ENCODE data around the gene SLC35D1. TPM values are rescaled to one million over a fixed set of nuclear protein-coding genes. Genes with fewer than 3 reads are reported as not detected.

The SLC35D1 gene
- total and polyA plus RNA-seq, 9 of the 15 experiments (the other 6 are each of a cell fraction or from before 2014, with no cell fraction given), result 2.3 to 10.4 (median 6.4) TPM

- 0 out of 2 replicates have a peak, but pooled peaks have one; percentile 13 for TF ChIP-seq JUN (IDR thresholded peaks at IDR 0.05; ENCODE audit: borderline replicate concordance, low read depth, low read length)
- TF ChIP-seq JUN (CRISPR knock-in tag; IDR thresholded peaks at IDR 0.05; ENCODE audit: borderline replicate concordance), result no peak
- 0 out of 2 replicates have a peak, but pooled peaks have one; percentile 5 for TF ChIP-seq MECOM (CRISPR knock-in tag; IDR thresholded peaks at IDR 0.05)
- no peak for TF ChIP-seq MAX (CRISPR knock-in tag; IDR thresholded peaks at IDR 0.05)
- no peak for TF ChIP-seq ZNF707 (CRISPR knock-in tag; conservative IDR thresholded peaks at IDR 0.05)
- TF ChIP-seq HDAC8 (tag; IDR thresholded peaks at IDR 0.05), result peak; percentile 69; the same call in 1 of the 2 replicates
- TF ChIP-seq GTF2B (IDR thresholded peaks at IDR 0.05; ENCODE audit: extremely low read depth, insufficient read length), result no peak
- no peak for TF ChIP-seq ZNF717 (CRISPR knock-in tag; IDR thresholded peaks at IDR 0.05)
- TF ChIP-seq ID3 (CRISPR knock-in tag; IDR thresholded peaks at IDR 0.05), result no peak
- TF ChIP-seq ID3 (tag; IDR thresholded peaks at IDR 0.05), result peak; percentile 57; the same call in 1 of the 2 replicates
- no peak for TF ChIP-seq REST (IDR thresholded peaks at IDR 0.05; ENCODE audit: borderline replicate concordance)
- 0 out of 2 replicates have a peak, but pooled peaks have one; percentile 51 for TF ChIP-seq REST (CRISPR knock-in tag; IDR thresholded peaks at IDR 0.05; ENCODE audit: low read depth)
- TF ChIP-seq GMEB1 (CRISPR knock-in tag; IDR thresholded peaks at IDR 0.05), result peak; percentile 30; the same call in 1 of the 2 replicates
- no peak for TF ChIP-seq ZNF512 (tag; IDR thresholded peaks at IDR 0.05)
These were observed 6.9 kb upstream of the SLC35D1 start (continued) for GRCh38 chr1:67060811-67061218.
